DMS153 (cell line): Measurements from ENCODE around the gene SLC7A6OS.

Experiments used
- DNase-seq: peaks from one replicate; lab custom pipeline; 2025; lab: John Stamatoyannopoulos, UW

SLC7A6OS gene

GRCh38 chr16:68344252-68344651 lies 33.5 kb upstream of the SLC7A6OS start:
- DNase-seq = no peak

GRCh38 chr16:68343137-68343536 lies 32.4 kb upstream of the SLC7A6OS start:
- no peak for DNase-seq

DNA sequence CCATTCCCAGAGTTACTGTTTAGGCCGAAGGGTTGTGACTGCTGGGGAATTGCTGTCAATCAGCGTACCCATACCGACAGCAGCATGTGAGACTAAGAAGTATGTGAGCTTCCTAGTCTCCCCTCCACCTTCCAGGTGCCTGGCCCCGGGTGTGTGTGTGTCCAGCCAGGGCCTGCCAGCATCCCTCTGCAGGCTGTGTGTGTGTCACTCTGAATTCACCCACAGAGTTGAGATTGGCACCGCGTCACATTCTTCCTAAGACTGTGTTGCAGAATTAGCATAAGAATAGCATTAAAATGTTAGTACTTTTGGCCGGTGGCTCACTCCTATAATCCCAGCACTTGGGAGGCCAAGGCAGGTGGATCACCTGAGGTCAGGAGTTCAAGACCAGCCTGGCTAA lies 31.9 kb upstream of the SLC7A6OS start:
- no peak for DNase-seq

DNA sequence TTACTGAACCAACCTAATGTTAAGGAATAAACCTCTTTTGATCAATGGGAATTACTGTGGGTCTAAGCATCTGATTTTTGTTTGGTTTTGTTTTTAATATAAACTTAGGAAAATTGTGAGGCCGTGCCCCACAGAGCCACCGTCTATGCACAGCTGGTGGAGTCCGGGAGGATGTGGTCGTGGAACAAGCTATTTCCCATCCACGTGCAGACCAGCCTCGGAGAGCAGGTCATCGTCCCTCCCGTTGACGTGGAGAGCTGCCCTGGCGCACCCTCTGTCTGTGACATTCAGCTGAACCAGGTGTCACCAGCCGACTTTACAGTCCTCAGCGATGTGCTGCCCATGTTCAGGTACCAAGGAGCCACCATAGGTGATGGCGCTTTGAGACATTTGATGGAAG lies 28.5 kb upstream of the SLC7A6OS start:
- no peak for DNase-seq

GRCh38 chr16:68338326-68339119 lies 27.8 kb upstream of the SLC7A6OS start:
- DNase-seq = no peak

DNA sequence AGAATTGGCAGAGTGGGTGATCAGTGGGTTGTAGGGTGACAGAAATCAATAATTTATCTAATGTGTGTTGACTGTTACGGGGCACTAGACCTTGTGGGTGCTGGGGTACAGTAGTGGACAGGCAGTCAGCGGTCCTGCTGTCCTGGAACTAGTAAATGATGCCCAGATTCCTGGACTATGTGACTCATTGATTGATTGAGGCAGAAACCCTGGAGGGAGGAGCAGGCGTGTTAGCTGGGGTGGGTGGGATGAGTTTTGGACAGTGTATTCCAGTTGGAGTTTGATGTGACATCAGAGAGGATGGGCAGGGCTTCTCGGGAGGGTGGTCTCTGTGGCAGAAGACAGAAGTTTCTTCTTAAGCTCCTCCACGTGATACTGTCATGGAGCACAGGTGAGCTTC lies 24.4 kb upstream of the SLC7A6OS start:
- no peak for DNase-seq

GRCh38 chr16:68332411-68333121 lies 21.8 kb upstream of the SLC7A6OS start:
- DNase-seq = no peak

DNA sequence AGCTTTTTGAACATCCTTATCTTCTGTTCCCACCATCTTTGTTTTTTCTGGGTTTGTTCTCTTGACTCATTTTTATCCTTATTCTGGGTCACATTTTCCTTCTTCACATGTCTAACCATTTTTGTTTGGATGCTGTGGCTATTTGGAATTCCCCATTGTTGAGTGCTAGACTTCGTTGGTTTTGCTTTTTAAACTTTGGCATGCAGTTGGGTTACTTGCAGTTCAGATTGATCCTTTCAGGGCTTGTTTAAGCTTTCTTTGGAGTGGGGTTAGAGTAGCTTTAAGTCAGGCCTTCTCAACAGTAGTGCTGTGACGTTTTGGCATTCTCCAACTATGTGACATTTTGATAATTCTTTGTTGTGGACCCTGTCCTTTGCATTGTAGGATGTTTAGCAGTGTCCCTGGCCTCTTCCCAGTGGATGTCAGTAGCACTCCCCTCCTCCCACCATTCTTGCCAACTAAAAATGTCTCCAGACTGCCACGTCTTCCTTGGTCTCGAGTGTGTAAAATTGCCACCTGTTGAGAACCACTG lies 21.2 kb upstream of the SLC7A6OS start:
- no peak for DNase-seq

DNA sequence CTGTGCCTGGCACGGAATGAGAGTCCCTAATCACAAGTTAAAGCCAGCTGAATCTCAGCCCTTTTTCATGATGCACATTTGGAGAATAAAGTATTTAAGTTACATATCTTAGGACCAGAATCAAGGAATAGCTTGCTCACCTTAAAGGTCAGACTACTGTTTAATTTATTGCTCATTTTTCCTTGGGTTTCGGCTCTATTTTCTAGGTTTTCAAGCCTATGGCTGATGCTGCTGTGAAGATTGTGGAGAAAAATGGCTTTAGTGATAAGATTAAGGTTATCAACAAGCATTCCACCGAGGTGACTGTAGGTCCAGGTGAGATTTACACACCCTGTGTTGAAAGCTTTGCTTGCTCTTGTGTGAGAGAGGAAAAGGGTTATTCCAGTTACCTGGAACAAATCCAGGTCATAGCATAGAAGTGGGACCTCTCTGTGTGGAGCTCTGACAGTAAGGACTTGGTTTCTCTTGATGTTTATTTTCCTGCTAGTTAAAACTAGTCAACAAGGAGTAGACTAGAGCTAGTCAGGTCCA lies 18.2 kb upstream of the SLC7A6OS start:
- no peak for DNase-seq

GRCh38 chr16:68328151-68328859 lies 17.6 kb upstream of the SLC7A6OS start:
- peak; percentile 79 for DNase-seq

GRCh38 chr16:68324780-68325357 lies 14.1 kb upstream of the SLC7A6OS start:
- DNase-seq = no peak

DNA sequence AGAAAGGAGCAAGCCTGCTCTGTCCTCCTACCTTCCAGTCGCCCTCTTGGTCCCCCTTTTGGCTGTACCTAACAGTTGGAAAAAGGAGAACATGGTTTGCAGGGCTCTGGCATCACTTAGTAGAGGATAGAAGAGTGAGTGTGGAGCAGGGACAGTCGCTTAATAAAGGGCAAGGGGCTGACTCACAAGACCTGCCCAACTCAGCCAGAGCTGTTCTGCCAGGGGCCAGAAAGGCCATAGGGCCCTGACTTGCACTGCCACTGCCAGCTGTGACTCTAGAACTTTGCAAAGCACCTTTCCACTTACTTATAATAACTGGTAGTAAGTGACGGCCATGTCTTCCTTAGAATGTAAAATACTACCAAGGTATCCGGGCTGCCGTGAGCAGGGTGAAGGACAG lies 13.6 kb upstream of the SLC7A6OS start:
- DNase-seq = no peak

DNA sequence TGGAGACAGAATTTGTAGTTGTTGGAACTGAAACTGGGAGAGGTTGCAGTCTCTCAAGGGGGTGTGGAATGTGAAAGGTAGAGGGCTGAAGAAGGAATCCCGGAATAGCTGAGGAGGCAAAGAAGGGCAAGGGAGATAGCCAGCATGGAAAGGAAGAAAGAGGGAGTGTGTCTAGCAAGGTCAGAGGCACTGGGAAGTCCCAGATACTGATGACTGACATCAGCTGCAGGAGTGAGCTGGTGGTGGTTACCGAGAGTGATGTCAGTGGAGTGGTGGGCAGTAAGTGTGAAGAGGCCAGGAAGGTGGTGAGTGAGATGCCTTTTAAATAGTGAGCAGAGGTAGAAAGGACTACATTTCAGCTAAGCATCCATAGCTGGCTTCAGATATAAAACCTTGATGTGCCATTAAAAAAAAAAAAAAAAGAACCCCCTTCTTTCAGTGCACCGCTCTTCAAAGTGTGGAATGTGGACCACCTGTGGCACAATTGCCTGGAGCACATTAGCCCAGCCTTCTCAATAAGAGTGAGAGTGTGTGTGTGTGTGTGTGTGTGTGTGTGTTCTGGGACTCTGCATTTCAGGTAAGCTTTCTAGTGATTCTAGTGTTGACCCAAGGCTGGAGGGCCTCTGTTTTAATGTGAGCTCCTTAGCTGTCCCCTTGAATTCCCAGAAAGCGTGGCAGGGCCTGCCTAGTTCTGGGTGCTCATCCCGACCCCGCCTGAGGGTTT lies 8.6 kb upstream of the SLC7A6OS start:
- DNase-seq = no peak

DNA sequence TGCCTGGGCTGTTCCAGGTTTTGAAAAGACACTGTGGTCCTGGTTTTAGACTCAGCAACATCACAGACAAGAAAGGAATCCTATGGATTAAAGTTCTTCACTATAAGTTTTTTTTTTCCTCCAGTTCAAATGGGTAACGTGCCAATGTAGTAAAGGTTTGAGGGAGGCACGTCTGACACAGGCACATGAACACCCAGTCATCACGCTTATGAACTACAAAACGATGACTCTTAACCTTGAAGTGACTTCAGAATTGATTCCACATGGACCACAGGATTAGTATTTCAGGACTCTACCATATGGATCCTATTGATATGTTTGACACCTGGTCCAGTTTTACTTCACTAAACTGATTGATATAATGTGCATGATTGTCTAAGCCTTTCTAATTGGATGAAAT lies 2.4 kb upstream of the SLC7A6OS start:
- no peak for DNase-seq

DNA sequence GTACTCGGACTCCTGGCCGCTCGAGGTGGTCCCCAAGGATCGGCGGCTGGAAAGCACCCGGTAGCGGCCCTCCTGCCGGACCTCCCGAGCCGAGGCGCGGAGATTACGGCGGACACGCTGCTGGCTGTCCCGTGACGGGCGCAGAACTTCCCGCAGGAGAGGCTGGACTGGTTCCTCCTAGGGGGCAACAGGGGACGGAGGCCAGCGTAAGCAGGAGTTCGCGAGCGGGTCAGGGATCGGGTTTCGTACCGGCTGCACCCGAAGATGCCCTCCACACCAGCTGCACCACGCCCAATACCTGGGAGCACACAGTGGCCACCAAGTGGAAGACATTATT lies 341 bp downstream of the SLC7A6OS start:
- DNase-seq = no peak

DNA sequence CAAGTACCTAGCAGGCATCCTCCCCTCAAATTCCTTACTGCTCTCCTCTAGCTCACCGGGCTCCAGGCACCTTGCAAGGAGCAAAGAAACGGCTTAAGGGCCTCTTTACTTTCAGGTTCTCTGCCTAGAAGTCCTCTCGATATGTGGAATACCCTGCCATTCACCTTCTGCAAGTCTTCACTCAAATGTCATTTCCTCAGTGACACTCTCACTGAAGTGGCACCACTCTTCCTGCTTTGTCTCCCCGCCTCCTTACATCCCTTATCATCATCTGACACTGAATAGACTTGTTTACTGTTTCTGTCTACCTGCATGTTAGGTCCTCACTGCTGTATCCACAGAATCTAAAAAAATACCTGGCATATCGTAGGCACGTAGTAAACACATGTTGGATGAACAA lies 947 bp downstream of the SLC7A6OS start:
- no peak for DNase-seq

DNA sequence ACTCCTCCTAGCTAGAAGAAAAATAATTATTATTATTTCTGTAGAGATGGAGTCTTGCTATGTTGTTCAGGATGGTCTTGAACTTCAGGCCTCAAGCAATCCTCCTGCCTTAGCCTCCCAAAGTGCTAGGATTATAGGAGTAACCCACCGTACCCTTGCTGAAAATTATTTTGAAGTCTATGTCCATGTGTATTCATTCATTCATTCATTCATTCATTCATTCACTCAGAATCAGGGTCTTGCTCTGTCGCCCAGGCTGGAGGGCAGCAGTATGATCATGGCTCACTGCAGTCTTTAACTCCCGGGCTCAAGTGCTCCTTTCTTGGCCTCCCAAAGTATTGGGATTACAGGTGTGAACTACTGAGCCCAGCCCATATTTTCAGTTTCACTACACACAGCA lies 4.1 kb downstream of the SLC7A6OS start:
- DNase-seq = no peak

GRCh38 chr16:68300734-68301459 lies 9.8 kb downstream of the SLC7A6OS start:
- no peak for DNase-seq

GRCh38 chr16:68299571-68300453 lies 10.9 kb downstream of the SLC7A6OS start:
- DNase-seq = no peak
